CD4-positive, alpha-beta T cell (primary cell): ENCODE measurements around the gene PKHD1. TPM values are rescaled to one million over a fixed set of nuclear protein-coding genes. Genes with fewer than 3 reads are reported as not detected.

Experiments
- ATAC-seq: fragments of 200-7000 bp; cut with Tn5 transposase; one replicate; pipeline ENCODE4 v1.10.0; 2022; ENCODE audit warnings: mild to moderate bottlenecking; ENCODE audit not compliant: poor library complexity
- CTCF ChIA-PET: fragments of 350-600 bp; sonication (Branson Sonifier 250); formaldehyde crosslinking; loops from one replicate; lab custom pipeline; 2021; ENCODE audit warnings: antibody characterized with exemption, inconsistent platforms; lab: Charles Lee
- POLR2A ChIA-PET: fragments of 350-600 bp; sonication (Branson Sonifier 250); formaldehyde crosslinking; loops from one replicate; lab custom pipeline; 2021; ENCODE audit warnings: antibody characterized with exemption, inconsistent platforms; lab: Charles Lee
- DNase-seq, 14 experiments: peaks; one replicate each; pipeline ENCODE4 v3.0.0-alpha.2; 2013 to 2020; ENCODE audit warnings: mixed read lengths in 2 of 14
- H3K27ac ChIP-seq, 2 donors: one replicate each; pipeline versions ENCODE4 v1.5.1 to v1.7.0; 2013; ENCODE audit warnings: low read length in 2 of 2, low read depth in 1 of 2, mild to moderate bottlenecking in 1 of 2
- H3K27me3 ChIP-seq, 2 experiments: 1 replicate in 1 of 2; 2 replicates in 1 of 2; pipeline versions ENCODE4 v1.6.1 to v1.7.0; 2013; ENCODE audit warnings: low read length in 2 of 2, control low read depth in 1 of 2, mild to moderate bottlenecking in 1 of 2, moderate library complexity in 1 of 2; ENCODE audit not compliant: insufficient read depth in 2 of 2, control insufficient read depth in 1 of 2
- H3K36me3 ChIP-seq: one replicate; pipeline ENCODE4 v1.6.1; 2013; ENCODE audit warnings: low read length, control low read depth; ENCODE audit not compliant: insufficient read depth
- H3K4me1 ChIP-seq: one replicate; pipeline ENCODE4 v1.6.1; 2013; ENCODE audit warnings: low read length, control low read depth; ENCODE audit not compliant: insufficient read depth
- H3K4me3 ChIP-seq: one replicate; pipeline ENCODE4 v1.5.1; 2013; ENCODE audit warnings: mild to moderate bottlenecking, low read length, moderate library complexity
- H3K9me3 ChIP-seq, 2 experiments: 1 replicate in 1 of 2; 2 replicates in 1 of 2; pipeline versions ENCODE4 v1.6.1 to v1.7.0; 2013; ENCODE audit warnings: low read length in 2 of 2, mild to moderate bottlenecking in 2 of 2, control low read depth in 1 of 2, moderate library complexity in 1 of 2; ENCODE audit not compliant: control insufficient read depth in 1 of 2, insufficient read depth in 1 of 2
- H3K27ac Mint-ChIP-seq: one replicate; pipeline ENCODE4 v1.8.0; 2020; ENCODE audit warnings: mixed read lengths
- H3K27me3 Mint-ChIP-seq: one replicate; pipeline ENCODE4 v1.8.0; 2021; ENCODE audit warnings: mixed read lengths
- H3K36me3 Mint-ChIP-seq: one replicate; pipeline ENCODE4 v1.8.0; 2021; ENCODE audit warnings: low read depth, mixed read lengths
- H3K4me1 Mint-ChIP-seq: one replicate; pipeline ENCODE4 v1.8.0; 2021; ENCODE audit warnings: low read depth, mixed read lengths
- H3K4me3 Mint-ChIP-seq: one replicate; pipeline ENCODE4 v1.8.0; 2020; ENCODE audit warnings: mild to moderate bottlenecking, mixed read lengths
- H3K9me3 Mint-ChIP-seq: one replicate; pipeline ENCODE4 v1.8.0; 2020; ENCODE audit warnings: mixed read lengths
- intact Hi-C, 2 experiments: fragments of 100-400 bp; cut with DNase I in 1 of 2; cut with micrococcal nuclease in 1 of 2; formaldehyde crosslinking; loops; one replicate each; pipeline versions ENCODE4 v1.15.1 to v1.9.0; 2023 to 2025; cut with DNase I, micrococcal nuclease
- total RNA-seq, 174 experiments: library from RNA in 2 of 174; stranded (reverse) in 2 of 174; gene quantifications; one replicate each; pipeline ENCODE4 v1.2.3 and lab custom pipeline; 2021 to 2026
- TF ChIP-seq, protein P1 (sequence below): fragments of 200-600 bp; IDR thresholded peaks from one replicate; pipeline ENCODE4 v1.8.0; 2022; ENCODE audit warnings: antibody characterized with exemption, mild to moderate bottlenecking

PKHD1 gene
- total RNA-seq, 2 experiments from 2014 or later, result 0.03 TPM; not detected in 1

DNA sequence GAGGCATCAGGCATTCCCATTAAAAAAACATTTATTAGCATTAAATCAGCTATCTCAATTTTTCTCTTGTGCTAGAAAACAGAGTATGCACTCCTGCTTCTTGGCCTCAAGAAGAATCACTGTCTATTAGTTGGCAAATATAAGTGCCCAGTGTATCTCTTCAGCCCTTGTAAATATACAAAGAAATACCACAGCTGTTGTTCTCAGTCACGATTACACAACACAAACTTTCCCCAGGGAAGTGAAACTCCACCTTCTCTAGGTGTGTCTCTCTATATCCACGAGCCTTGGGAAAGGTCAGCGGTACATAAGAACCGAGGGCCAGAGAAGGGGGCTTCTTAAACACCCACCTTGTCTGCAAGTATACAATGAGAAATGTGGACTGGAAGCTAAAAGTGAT lies 194.7 kb downstream of the PKHD1 start:
- H3K4me3 ChIP-seq, result no peak overlapping the region
- TF ChIP-seq, protein P1, sequence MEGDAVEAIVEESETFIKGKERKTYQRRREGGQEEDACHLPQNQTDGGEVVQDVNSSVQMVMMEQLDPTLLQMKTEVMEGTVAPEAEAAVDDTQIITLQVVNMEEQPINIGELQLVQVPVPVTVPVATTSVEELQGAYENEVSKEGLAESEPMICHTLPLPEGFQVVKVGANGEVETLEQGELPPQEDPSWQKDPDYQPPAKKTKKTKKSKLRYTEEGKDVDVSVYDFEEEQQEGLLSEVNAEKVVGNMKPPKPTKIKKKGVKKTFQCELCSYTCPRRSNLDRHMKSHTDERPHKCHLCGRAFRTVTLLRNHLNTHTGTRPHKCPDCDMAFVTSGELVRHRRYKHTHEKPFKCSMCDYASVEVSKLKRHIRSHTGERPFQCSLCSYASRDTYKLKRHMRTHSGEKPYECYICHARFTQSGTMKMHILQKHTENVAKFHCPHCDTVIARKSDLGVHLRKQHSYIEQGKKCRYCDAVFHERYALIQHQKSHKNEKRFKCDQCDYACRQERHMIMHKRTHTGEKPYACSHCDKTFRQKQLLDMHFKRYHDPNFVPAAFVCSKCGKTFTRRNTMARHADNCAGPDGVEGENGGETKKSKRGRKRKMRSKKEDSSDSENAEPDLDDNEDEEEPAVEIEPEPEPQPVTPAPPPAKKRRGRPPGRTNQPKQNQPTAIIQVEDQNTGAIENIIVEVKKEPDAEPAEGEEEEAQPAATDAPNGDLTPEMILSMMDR, result no peak
- no peak overlapping the region for H3K27ac ChIP-seq
- CTCF ChIA-PET, result no interaction called here
- H3K36me3 ChIP-seq, result no peaks in the 10 kb centered on the region
- no peaks in the 10 kb centered on the region for H3K4me1 ChIP-seq
- H3K9me3 ChIP-seq, result no peaks in the 10 kb centered on the region
- no peaks in the 10 kb centered on the region for H3K27me3 ChIP-seq
- Mint-ChIP-seq H3K27ac (no peak overlapping the region), H3K4me1 (no peaks in the 10 kb centered on the region), H3K36me3 (no peaks in the 10 kb centered on the region), H3K4me3 (no peak overlapping the region), H3K9me3 (no peaks in the 10 kb centered on the region), H3K27me3 (no peaks in the 10 kb centered on the region)
- POLR2A ChIA-PET, result no interaction called here
- ATAC-seq (no peak), DNase-seq (no peak)
- intact Hi-C loops, result no loop called here

DNA sequence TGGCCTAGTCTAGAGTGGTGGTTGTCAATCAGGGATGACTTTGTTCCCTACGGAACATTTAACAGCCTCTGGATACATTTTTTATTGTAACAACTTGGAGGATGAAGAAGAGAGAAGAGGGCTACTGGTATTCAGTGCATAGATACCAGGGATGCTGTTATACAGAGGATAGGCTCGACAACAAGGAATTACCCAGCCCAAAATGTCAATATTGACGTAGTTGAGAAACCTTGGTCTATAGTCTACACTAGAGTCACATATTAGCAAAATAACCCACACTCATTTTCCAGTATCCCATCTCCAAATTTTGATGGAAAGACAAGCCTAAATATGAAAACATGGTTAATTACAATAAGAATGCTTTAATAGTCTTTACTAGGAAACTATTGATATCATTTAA lies 195.1 kb downstream of the PKHD1 start:
- ChIA-PET POLR2A (no interaction called here), CTCF (no interaction called here)
- H3K27me3 Mint-ChIP-seq, result no peaks in the 10 kb centered on the region
- H3K4me3 ChIP-seq, result no peak overlapping the region
- no peak overlapping the region for H3K27ac ChIP-seq
- no peaks in the 10 kb centered on the region for H3K36me3 ChIP-seq
- no peak overlapping the region for H3K4me3 Mint-ChIP-seq
- no peaks in the 10 kb centered on the region for H3K4me1 Mint-ChIP-seq
- no peak overlapping the region for H3K27ac Mint-ChIP-seq
- H3K27me3 ChIP-seq, result no peaks in the 10 kb centered on the region
- H3K9me3 Mint-ChIP-seq, result no peaks in the 10 kb centered on the region
- H3K4me1 ChIP-seq, result no peaks in the 10 kb centered on the region
- DNase-seq, result no peak
- H3K9me3 ChIP-seq, result no peaks in the 10 kb centered on the region
- H3K36me3 Mint-ChIP-seq, result no peaks in the 10 kb centered on the region
- no peak for ATAC-seq
- TF ChIP-seq, protein P1, result no peak
- intact Hi-C loops, result no loop called here

DNA sequence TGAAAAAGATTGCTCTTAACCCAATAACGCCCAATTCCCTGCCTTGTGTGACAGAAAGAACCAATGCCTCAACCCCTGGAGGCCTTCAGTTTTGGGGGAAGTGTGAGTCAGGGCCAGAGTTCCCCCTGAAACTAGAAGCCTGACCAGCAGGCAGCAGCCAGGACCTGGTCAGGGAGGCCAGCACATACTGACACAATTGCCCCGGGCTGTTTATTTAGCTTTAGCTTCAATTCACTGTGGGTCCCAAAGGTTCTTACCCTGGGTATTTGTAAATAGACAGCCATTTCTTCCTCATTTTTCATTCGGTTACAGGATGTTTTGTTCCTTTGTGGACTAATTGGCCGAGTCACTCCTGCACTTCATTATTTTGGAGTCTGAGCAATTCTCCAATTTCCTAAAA lies 195.6 kb downstream of the PKHD1 start:
- POLR2A ChIA-PET, result no interaction called here
- Mint-ChIP-seq H3K36me3 (no peaks in the 10 kb centered on the region), H3K27ac (no peak overlapping the region)

More for the DNA sequence above, 195.6 kb downstream of the PKHD1 start:
- Histone ChIP-seq H3K27me3 (no peaks in the 10 kb centered on the region), H3K27ac (no peak overlapping the region), H3K36me3 (no peaks in the 10 kb centered on the region), H3K4me1 (no peaks in the 10 kb centered on the region), H3K9me3 (no peaks in the 10 kb centered on the region), H3K4me3 (no peak overlapping the region)
- TF ChIP-seq, protein P1, result no peak
- H3K4me1 Mint-ChIP-seq, result no peaks in the 10 kb centered on the region
- intact Hi-C loops, result no loop called here
- DNase-seq (no peak), ATAC-seq (no peak)
- no peak overlapping the region for H3K4me3 Mint-ChIP-seq
- CTCF ChIA-PET, result no interaction called here
- no peaks in the 10 kb centered on the region for H3K9me3 Mint-ChIP-seq
- no peaks in the 10 kb centered on the region for H3K27me3 Mint-ChIP-seq
